Prostate gland (tissue), 2 donors: ENCODE results near the gene PRKAG2.

ENCODE experiments used
- CTCF ChIP-seq, 4 experiments: fragments of 200-600 bp in 2 of 4; fragments of 450-650 bp in 2 of 4; sonication (generic) in 2 of 4; IDR thresholded peaks; 1 replicate in 3 of 4; 2 replicates in 1 of 4; pipeline ENCODE4 v1.5.1; 2016 to 2019; ENCODE audit warnings: antibody characterized with exemption in 4 of 4, mild to moderate bottlenecking in 2 of 4, moderate library complexity in 2 of 4
- POLR2AphosphoS5 ChIP-seq: sonication (generic); formaldehyde crosslinking; IDR thresholded peaks from one replicate; pipeline ENCODE4 v1.6.1; 2017; ENCODE audit warnings: antibody characterized with exemption

- TF ChIP-seq CTCF (IDR thresholded peaks at IDR 0.05) (no peak), POLR2AphosphoS5 (no peak)
These were observed 99.4 kb downstream of the PRKAG2 start for GRCh38 chr7:151777495-151777880.
